Choroid plexus epithelial cell (primary cell): ENCODE measurements around the gene LINC01488.
A peak's percentile ranks its signal among the peaks of the same experiment; 100 is the strongest.

ENCODE experiments used
- DNase-seq: peaks from one replicate; pipeline ENCODE4 v3.0.0-alpha.2; 2010; ENCODE audit warnings: low read depth
- H3K4me3 ChIP-seq: 2 replicates; pipeline ENCODE4 v1.5.1; 2011; ENCODE audit warnings: low read depth, mild to moderate bottlenecking, control low read depth, low read length, moderate library complexity
- CTCF ChIP-seq: conservative IDR thresholded peaks from 2 replicates; pipeline ENCODE4 v1.5.1; 2011; ENCODE audit warnings: low read depth, mild to moderate bottlenecking, control low read depth, inconsistent platforms, low read length, moderate library complexity

LINC01488 gene

GRCh38 chr11:69495441-69496201 is 14.2 kb downstream of the LINC01488 start:
- no peak for TF ChIP-seq CTCF

GRCh38 chr11:69496202-69496557 is 14.7 kb downstream of the LINC01488 start:
- TF ChIP-seq CTCF: no peak
- DNase-seq: no peak
- no peak overlapping the region for H3K4me3 ChIP-seq

More at GRCh38 chr11:69495441-69496201, 14.2 kb downstream of the LINC01488 start:
- H3K4me3 ChIP-seq: no peak overlapping the region
- no peak for DNase-seq

DNA sequence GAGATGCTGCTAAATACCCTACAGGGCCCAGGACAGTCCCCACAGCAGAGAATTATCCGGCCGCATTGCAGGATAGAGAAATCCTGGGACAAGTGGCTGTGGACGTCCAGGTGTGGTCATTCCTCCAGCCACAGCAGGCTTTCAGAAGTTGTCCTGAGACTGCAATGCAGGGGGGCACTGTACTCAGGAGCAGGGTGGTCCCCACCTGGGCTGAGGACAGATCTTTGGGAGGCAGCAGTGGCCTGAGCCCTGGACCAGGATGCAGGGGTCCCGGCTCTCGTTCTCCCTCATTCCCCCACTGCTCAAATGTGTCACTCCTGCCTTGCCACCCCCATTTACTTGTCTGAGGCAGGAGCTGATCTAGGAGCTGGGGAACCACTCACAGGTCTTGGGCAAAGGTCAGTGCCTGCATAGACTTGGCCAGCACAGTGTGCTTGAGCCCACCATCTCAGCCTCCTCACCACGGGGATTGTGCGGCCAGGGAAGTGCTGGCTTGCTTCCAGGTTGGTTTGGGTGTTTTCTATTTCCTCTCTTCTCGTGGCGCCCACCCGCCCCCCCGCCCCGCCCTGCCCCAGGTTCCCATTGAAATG is 15.3 kb downstream of the LINC01488 start:
- no peak overlapping the region for H3K4me3 ChIP-seq
- no peak for TF ChIP-seq CTCF
- no peak for DNase-seq

DNA sequence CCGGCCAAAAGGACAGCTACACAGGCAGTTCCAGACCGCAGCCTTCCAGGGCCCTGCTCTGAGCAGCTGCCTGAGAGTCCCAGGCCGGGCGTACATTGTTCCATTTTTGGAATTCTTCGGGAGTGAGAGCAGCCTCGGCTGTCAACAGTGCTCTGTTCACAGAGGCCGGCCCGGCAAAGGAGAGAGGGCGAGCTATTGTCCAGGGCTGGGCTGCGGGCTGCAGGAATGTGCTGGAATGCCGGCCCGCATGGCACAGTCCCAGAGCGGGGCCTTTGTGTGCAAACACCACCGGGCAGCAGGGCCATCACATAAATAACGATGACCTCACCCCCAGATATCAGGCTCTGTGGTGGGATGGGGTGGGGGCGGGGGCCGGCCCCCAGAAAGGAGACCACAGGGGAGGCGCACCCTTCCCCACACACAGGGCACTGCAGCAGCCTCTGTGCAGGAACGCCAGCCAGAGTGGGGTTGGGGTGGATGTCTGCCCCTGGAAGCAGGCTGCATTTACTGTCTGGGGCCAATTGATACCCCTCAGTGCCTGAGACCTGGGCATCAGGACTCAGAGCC is 15.8 kb downstream of the LINC01488 start:
- peak; percentile 93 for DNase-seq
- no peak overlapping the region for H3K4me3 ChIP-seq
- TF ChIP-seq CTCF: no peak

GRCh38 chr11:69498614-69499175 is 17.2 kb downstream of the LINC01488 start:
- no peak for DNase-seq
- no peak overlapping the region for H3K4me3 ChIP-seq
- no peak for TF ChIP-seq CTCF

DNA sequence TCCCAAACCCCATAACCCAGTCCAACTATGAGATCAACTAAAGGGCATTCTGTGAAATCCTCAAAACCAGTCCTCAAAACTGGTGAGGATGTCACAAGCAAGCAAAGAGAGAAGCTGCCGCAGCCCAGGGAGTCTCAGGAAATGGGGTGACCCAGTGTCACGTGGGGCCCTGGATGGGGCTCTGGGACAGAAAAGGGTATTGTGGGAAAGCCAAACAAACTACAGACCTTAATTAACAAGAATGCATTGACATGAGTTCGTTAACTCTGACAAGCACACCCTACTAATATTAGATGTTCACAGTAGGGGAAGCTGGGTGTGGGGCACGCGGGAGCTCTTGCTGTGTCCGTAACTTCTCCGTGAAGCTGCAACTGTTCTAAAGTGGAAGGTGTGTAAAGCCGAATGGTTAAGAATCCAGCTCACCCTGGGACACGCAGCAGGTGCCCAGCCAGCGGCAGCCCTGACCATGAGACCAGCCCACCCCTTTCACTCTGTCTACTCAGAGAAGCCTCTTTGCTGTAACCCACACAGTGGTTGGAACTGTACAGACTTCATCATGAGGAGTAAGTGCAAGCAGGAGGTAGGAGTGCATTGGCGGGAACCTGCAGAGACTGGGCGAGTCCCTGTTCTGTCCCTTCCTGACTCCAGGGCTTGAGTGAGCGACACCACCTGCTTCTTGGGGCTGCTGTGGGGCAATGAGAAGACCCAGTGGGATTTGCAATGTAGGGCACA is 17.9 kb downstream of the LINC01488 start:
- DNase-seq: peak; percentile 7
- H3K4me3 ChIP-seq: no peak overlapping the region
- no peak for TF ChIP-seq CTCF
